HEK293 (cell line): Measurements from ENCODE around the gene RRP12.

Experiments used
- GFI1B ChIP-seq: fragments of 450-650 bp; formaldehyde crosslinking; IDR thresholded peaks from 2 replicates; pipeline ENCODE4 v1.5.1; 2016; ENCODE audit warnings: missing biosample characterization, missing genetic modification characterization
- GLI2 ChIP-seq: fragments of 450-650 bp; formaldehyde crosslinking; IDR thresholded peaks from 2 replicates; pipeline ENCODE4; 2017; ENCODE audit warnings: missing biosample characterization, missing genetic modification characterization, low read depth, borderline replicate concordance
- HOXD13 ChIP-seq: sonication (generic); formaldehyde crosslinking; IDR thresholded peaks from 2 replicates; pipeline ENCODE4 v1.8.0; 2022; ENCODE audit warnings: missing genetic modification reagents, borderline replicate concordance
- MEIS1 ChIP-seq: sonication (generic); formaldehyde crosslinking; IDR thresholded peaks from 2 replicates; pipeline ENCODE4 v1.8.1; 2022; ENCODE audit warnings: missing genetic modification reagents, mild to moderate bottlenecking, borderline replicate concordance
- SCRT1 ChIP-seq: fragments of 450-650 bp; formaldehyde crosslinking; IDR thresholded peaks from 2 replicates; pipeline ENCODE4 v1.5.1; 2016; ENCODE audit warnings: missing biosample characterization, missing genetic modification characterization, borderline replicate concordance
- WT1 ChIP-seq: fragments of 450-650 bp; formaldehyde crosslinking; IDR thresholded peaks from 2 replicates; pipeline ENCODE4 v1.5.1; 2016; ENCODE audit warnings: missing biosample characterization, missing genetic modification characterization
- ZBTB17 ChIP-seq: fragments of 450-650 bp; formaldehyde crosslinking; IDR thresholded peaks from 2 replicates; pipeline ENCODE4 v1.5.1; 2016; ENCODE audit warnings: missing biosample characterization, missing genetic modification characterization
- ZBTB20 ChIP-seq: fragments of 450-650 bp; formaldehyde crosslinking; IDR thresholded peaks from 2 replicates; pipeline ENCODE4 v1.5.1; 2016; ENCODE audit warnings: missing biosample characterization, missing genetic modification characterization
- ZNF10 ChIP-seq: fragments of 450-650 bp; formaldehyde crosslinking; IDR thresholded peaks from 2 replicates; pipeline ENCODE4 v1.5.1; 2017; ENCODE audit warnings: missing biosample characterization, missing genetic modification characterization
- ZNF341 ChIP-seq: fragments of 450-650 bp; formaldehyde crosslinking; IDR thresholded peaks from 2 replicates; pipeline ENCODE4; 2016; ENCODE audit warnings: low read depth, missing biosample characterization, missing genetic modification characterization
- ZNF510 ChIP-seq: fragments of 450-650 bp; formaldehyde crosslinking; IDR thresholded peaks from 2 replicates; pipeline ENCODE4 v1.5.1; 2018; ENCODE audit warnings: mild to moderate bottlenecking, missing genetic modification characterization, missing biosample characterization; ENCODE audit not compliant: insufficient replicate concordance
- ZNF629 ChIP-seq: fragments of 450-650 bp; formaldehyde crosslinking; IDR thresholded peaks from 2 replicates; pipeline ENCODE4 v1.5.1; 2017; ENCODE audit warnings: missing biosample characterization, missing genetic modification characterization
- ZNF670 ChIP-seq: fragments of 450-650 bp; formaldehyde crosslinking; IDR thresholded peaks from 2 replicates; pipeline ENCODE4 v1.5.1; 2016; ENCODE audit warnings: missing biosample characterization, missing genetic modification characterization, low read depth
- ZNF777 ChIP-seq: fragments of 450-650 bp; formaldehyde crosslinking; IDR thresholded peaks from 2 replicates; pipeline ENCODE4 v1.5.1; 2017; ENCODE audit warnings: missing biosample characterization, missing genetic modification characterization, borderline replicate concordance
- ZNF785 ChIP-seq: fragments of 450-650 bp; formaldehyde crosslinking; IDR thresholded peaks from 2 replicates; pipeline ENCODE4 v1.5.1; 2016; ENCODE audit warnings: missing biosample characterization, missing genetic modification characterization
- ZSCAN23 ChIP-seq: fragments of 450-650 bp; formaldehyde crosslinking; IDR thresholded peaks from 2 replicates; pipeline ENCODE4 v1.5.1; 2016; ENCODE audit warnings: missing biosample characterization, missing genetic modification characterization
- ZXDB ChIP-seq: fragments of 450-650 bp; formaldehyde crosslinking; IDR thresholded peaks from 2 replicates; pipeline ENCODE4 v1.5.1; 2016; ENCODE audit warnings: missing biosample characterization, missing genetic modification characterization
- TF ChIP-seq, protein P1 (sequence below): fragments of 450-650 bp; formaldehyde crosslinking; IDR thresholded peaks from 2 replicates; pipeline ENCODE4 v1.5.1; 2016; ENCODE audit warnings: missing biosample characterization, missing genetic modification characterization, borderline replicate concordance
- TF ChIP-seq, protein P2 (sequence below): fragments of 450-650 bp; formaldehyde crosslinking; IDR thresholded peaks from 2 replicates; pipeline ENCODE4 v1.5.1; 2017; ENCODE audit warnings: missing biosample characterization, missing genetic modification characterization
- TF ChIP-seq, protein P3 (sequence below): fragments of 450-650 bp; formaldehyde crosslinking; conservative IDR thresholded peaks from 2 replicates; pipeline ENCODE4 v1.5.1; 2016; ENCODE audit warnings: low read depth, missing biosample characterization, missing genetic modification characterization
- TF ChIP-seq, protein P4 (sequence below): fragments of 450-650 bp; formaldehyde crosslinking; IDR thresholded peaks from 2 replicates; pipeline ENCODE4 v1.5.0; 2017; ENCODE audit warnings: missing biosample characterization, missing genetic modification characterization, borderline replicate concordance
- TF ChIP-seq, protein P5 (sequence below): fragments of 450-650 bp; formaldehyde crosslinking; IDR thresholded peaks from 2 replicates; pipeline ENCODE4 v1.5.1; 2016; ENCODE audit warnings: missing biosample characterization, missing genetic modification characterization

Gene RRP12

DNA sequence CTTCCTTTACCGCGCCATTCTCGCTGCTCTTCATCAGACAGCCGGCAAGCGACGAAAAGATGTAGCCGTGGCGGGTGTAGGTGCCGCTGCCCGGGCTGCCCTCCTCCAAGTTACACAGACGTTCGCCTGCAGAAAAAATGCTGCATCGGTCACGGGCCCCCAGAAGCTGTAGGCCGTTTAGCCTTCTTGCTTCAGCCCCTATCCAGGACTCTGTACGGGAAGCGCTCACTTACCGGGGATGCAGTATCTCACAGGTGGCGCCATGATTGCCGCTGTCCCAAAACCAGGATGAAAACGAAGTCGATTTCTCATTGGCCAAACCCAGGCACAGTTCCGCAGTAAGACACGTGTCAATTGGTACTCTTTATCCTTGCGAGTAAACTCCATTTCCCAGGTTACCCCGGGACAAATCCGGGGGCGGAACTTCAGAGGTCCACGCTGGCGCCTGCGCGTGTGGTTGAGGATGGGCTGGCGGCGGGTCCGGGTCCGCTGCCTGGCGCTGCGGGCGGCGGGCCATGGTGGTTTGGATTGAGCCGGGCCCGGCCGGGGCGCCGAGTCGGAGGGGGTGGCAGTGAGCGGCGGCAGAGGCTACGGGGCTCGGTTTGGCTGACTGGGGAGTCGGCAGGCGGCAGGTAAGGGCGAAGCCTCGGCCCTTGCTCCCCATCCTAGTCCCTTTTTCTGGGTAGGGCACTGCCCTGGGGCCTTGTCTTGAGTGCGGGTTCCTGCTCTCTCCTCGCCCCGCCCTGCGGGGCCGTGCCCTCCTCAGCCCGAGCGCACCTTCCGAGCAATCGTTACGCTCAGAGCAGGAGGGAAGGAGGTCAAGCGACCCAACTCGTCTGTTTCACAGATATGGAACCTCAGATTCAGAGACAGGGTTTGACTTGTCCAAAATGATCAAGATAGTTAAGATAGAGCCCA lies 44.8 kb upstream of the RRP12 start, which contains the start of the genes EXOSC1 and ZDHHC16 (continued):
- TF ChIP-seq, protein P1, sequence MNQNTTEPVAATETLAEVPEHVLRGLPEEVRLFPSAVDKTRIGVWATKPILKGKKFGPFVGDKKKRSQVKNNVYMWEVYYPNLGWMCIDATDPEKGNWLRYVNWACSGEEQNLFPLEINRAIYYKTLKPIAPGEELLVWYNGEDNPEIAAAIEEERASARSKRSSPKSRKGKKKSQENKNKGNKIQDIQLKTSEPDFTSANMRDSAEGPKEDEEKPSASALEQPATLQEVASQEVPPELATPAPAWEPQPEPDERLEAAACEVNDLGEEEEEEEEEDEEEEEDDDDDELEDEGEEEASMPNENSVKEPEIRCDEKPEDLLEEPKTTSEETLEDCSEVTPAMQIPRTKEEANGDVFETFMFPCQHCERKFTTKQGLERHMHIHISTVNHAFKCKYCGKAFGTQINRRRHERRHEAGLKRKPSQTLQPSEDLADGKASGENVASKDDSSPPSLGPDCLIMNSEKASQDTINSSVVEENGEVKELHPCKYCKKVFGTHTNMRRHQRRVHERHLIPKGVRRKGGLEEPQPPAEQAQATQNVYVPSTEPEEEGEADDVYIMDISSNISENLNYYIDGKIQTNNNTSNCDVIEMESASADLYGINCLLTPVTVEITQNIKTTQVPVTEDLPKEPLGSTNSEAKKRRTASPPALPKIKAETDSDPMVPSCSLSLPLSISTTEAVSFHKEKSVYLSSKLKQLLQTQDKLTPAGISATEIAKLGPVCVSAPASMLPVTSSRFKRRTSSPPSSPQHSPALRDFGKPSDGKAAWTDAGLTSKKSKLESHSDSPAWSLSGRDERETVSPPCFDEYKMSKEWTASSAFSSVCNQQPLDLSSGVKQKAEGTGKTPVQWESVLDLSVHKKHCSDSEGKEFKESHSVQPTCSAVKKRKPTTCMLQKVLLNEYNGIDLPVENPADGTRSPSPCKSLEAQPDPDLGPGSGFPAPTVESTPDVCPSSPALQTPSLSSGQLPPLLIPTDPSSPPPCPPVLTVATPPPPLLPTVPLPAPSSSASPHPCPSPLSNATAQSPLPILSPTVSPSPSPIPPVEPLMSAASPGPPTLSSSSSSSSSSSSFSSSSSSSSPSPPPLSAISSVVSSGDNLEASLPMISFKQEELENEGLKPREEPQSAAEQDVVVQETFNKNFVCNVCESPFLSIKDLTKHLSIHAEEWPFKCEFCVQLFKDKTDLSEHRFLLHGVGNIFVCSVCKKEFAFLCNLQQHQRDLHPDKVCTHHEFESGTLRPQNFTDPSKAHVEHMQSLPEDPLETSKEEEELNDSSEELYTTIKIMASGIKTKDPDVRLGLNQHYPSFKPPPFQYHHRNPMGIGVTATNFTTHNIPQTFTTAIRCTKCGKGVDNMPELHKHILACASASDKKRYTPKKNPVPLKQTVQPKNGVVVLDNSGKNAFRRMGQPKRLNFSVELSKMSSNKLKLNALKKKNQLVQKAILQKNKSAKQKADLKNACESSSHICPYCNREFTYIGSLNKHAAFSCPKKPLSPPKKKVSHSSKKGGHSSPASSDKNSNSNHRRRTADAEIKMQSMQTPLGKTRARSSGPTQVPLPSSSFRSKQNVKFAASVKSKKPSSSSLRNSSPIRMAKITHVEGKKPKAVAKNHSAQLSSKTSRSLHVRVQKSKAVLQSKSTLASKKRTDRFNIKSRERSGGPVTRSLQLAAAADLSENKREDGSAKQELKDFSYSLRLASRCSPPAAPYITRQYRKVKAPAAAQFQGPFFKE, result no peak
- TF ChIP-seq SCRT1 (tag by site-specific recombination), result peak; percentile 69
- TF ChIP-seq ZNF785 (tag by site-specific recombination), result no peak
- TF ChIP-seq ZNF341 (tag by site-specific recombination), result 0 out of 2 replicates have a peak, but pooled peaks have one; percentile 41
- TF ChIP-seq, protein P2, sequence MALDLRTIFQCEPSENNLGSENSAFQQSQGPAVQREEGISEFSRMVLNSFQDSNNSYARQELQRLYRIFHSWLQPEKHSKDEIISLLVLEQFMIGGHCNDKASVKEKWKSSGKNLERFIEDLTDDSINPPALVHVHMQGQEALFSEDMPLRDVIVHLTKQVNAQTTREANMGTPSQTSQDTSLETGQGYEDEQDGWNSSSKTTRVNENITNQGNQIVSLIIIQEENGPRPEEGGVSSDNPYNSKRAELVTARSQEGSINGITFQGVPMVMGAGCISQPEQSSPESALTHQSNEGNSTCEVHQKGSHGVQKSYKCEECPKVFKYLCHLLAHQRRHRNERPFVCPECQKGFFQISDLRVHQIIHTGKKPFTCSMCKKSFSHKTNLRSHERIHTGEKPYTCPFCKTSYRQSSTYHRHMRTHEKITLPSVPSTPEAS (tag by site-specific recombination), result no peak
- TF ChIP-seq HOXD13 (CRISPR knock-in tag), result no peak
- TF ChIP-seq GFI1B (tag by site-specific recombination), result peak; percentile 38; the same call in 1 of the 2 replicates
- peak; percentile 41; the same call in 1 of the 2 replicates for TF ChIP-seq WT1 (tag by site-specific recombination)
- 0 out of 2 replicates have a peak, but pooled peaks have one; percentile 17 for TF ChIP-seq ZNF629
- TF ChIP-seq ZNF10, result 0 out of 2 replicates have a peak, but pooled peaks have one; percentile 26
- TF ChIP-seq ZSCAN23 (tag by site-specific recombination), result no peak
- TF ChIP-seq GLI2 (tag by site-specific recombination), result no peak
- TF ChIP-seq ZXDB (tag by site-specific recombination), result peak; percentile 62; the same call in 1 of the 2 replicates
- TF ChIP-seq ZNF510 (tag by site-specific recombination), result no peak
- TF ChIP-seq ZBTB20, result peak; percentile 96
- TF ChIP-seq ZBTB17 (tag by site-specific recombination), result peak; percentile 94
- TF ChIP-seq, protein P3, sequence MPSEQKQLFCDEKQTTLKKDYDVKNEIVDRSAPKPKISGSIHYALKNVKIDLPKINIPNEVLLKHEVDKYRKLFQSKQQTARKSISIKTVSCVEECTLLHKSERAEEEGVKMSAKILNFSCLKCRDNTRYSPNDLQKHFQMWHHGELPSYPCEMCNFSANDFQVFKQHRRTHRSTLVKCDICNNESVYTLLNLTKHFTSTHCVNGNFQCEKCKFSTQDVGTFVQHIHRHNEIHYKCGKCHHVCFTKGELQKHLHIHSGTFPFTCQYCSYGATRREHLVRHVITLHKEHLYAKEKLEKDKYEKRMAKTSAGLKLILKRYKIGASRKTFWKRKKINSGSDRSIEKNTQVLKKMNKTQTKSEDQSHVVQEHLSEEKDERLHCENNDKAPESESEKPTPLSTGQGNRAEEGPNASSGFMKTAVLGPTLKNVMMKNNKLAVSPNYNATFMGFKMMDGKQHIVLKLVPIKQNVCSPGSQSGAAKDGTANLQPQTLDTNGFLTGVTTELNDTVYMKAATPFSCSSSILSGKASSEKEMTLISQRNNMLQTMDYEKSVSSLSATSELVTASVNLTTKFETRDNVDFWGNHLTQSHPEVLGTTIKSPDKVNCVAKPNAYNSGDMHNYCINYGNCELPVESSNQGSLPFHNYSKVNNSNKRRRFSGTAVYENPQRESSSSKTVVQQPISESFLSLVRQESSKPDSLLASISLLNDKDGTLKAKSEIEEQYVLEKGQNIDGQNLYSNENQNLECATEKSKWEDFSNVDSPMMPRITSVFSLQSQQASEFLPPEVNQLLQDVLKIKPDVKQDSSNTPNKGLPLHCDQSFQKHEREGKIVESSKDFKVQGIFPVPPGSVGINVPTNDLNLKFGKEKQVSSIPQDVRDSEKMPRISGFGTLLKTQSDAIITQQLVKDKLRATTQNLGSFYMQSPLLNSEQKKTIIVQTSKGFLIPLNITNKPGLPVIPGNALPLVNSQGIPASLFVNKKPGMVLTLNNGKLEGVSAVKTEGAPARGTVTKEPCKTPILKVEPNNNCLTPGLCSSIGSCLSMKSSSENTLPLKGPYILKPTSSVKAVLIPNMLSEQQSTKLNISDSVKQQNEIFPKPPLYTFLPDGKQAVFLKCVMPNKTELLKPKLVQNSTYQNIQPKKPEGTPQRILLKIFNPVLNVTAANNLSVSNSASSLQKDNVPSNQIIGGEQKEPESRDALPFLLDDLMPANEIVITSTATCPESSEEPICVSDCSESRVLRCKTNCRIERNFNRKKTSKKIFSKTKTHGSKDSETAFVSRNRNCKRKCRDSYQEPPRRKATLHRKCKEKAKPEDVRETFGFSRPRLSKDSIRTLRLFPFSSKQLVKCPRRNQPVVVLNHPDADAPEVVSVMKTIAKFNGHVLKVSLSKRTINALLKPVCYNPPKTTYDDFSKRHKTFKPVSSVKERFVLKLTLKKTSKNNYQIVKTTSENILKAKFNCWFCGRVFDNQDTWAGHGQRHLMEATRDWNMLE, result 0 out of 2 replicates have a peak, but pooled peaks have one; percentile 28
- no peak for TF ChIP-seq ZNF670 (tag by site-specific recombination)
- TF ChIP-seq ZNF777 (tag by site-specific recombination), result no peak
- TF ChIP-seq, protein P4, sequence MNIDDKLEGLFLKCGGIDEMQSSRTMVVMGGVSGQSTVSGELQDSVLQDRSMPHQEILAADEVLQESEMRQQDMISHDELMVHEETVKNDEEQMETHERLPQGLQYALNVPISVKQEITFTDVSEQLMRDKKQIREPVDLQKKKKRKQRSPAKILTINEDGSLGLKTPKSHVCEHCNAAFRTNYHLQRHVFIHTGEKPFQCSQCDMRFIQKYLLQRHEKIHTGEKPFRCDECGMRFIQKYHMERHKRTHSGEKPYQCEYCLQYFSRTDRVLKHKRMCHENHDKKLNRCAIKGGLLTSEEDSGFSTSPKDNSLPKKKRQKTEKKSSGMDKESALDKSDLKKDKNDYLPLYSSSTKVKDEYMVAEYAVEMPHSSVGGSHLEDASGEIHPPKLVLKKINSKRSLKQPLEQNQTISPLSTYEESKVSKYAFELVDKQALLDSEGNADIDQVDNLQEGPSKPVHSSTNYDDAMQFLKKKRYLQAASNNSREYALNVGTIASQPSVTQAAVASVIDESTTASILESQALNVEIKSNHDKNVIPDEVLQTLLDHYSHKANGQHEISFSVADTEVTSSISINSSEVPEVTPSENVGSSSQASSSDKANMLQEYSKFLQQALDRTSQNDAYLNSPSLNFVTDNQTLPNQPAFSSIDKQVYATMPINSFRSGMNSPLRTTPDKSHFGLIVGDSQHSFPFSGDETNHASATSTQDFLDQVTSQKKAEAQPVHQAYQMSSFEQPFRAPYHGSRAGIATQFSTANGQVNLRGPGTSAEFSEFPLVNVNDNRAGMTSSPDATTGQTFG (tag by site-specific recombination), result no peak
- no peak for TF ChIP-seq MEIS1
- TF ChIP-seq, protein P5, sequence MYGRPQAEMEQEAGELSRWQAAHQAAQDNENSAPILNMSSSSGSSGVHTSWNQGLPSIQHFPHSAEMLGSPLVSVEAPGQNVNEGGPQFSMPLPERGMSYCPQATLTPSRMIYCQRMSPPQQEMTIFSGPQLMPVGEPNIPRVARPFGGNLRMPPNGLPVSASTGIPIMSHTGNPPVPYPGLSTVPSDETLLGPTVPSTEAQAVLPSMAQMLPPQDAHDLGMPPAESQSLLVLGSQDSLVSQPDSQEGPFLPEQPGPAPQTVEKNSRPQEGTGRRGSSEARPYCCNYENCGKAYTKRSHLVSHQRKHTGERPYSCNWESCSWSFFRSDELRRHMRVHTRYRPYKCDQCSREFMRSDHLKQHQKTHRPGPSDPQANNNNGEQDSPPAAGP (tag by site-specific recombination), result no peak; the same call in 1 of the 2 replicates
